ENCODE results near the gene NRL.

DNA sequence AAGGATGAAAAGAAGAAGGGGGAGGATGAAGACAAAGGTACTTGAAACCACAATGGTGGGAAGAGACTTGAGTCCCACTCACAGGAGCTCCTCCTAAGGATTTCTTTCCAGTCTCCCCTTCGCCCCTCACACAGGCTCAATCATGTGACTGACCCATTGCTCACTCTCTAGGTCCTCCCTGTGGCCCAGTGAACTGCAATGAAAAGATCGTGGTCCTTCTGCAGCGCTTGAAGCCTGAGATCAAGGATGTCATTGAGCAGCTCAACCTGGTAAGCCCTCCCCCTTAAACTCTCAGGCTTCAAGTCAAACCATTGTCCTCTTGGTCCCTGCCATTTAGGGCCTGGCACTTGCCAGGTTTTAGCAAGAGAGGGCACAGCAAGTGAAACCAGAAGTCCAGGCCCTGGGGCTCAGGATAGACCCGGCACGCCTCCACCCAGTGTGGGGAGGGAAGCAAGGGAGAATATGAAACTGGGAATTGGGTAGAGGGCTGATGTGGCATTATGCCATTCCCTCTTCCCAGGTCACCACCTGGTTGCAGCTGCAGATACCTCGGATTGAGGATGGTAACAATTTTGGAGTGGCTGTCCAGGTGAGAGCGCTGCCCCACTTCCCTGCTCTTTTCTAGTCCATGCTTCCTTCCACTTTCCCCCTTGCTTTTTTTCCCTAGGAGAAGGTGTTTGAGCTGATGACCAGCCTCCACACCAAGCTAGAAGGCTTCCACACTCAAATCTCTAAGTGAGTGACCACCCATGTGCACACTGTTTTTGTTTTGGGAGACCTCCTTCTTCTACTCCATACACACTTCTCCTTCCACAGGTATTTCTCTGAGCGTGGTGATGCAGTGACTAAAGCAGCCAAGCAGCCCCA, 23.0 kb upstream of the NRL start:
- TF ChIP-seq EZH2 (IDR thresholded peaks at IDR 0.05; ENCODE audit: low read depth), result no peak
- TF ChIP-seq, protein P1, sequence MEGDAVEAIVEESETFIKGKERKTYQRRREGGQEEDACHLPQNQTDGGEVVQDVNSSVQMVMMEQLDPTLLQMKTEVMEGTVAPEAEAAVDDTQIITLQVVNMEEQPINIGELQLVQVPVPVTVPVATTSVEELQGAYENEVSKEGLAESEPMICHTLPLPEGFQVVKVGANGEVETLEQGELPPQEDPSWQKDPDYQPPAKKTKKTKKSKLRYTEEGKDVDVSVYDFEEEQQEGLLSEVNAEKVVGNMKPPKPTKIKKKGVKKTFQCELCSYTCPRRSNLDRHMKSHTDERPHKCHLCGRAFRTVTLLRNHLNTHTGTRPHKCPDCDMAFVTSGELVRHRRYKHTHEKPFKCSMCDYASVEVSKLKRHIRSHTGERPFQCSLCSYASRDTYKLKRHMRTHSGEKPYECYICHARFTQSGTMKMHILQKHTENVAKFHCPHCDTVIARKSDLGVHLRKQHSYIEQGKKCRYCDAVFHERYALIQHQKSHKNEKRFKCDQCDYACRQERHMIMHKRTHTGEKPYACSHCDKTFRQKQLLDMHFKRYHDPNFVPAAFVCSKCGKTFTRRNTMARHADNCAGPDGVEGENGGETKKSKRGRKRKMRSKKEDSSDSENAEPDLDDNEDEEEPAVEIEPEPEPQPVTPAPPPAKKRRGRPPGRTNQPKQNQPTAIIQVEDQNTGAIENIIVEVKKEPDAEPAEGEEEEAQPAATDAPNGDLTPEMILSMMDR (conservative IDR thresholded peaks at IDR 0.05), result no peak

Measured in PC-9 (cell line).